KG1 (cell line): ENCODE data around the gene ZNF780A.
"Not testable (repeated sequence)": the region's sequence is repeated elsewhere in the genome, so short reads cannot be mapped to it uniquely, and the experiment has no call there.

Experiments used
- DNase-seq: peaks from one replicate; lab custom pipeline; 2025; lab: John Stamatoyannopoulos, UW

Gene ZNF780A

DNA sequence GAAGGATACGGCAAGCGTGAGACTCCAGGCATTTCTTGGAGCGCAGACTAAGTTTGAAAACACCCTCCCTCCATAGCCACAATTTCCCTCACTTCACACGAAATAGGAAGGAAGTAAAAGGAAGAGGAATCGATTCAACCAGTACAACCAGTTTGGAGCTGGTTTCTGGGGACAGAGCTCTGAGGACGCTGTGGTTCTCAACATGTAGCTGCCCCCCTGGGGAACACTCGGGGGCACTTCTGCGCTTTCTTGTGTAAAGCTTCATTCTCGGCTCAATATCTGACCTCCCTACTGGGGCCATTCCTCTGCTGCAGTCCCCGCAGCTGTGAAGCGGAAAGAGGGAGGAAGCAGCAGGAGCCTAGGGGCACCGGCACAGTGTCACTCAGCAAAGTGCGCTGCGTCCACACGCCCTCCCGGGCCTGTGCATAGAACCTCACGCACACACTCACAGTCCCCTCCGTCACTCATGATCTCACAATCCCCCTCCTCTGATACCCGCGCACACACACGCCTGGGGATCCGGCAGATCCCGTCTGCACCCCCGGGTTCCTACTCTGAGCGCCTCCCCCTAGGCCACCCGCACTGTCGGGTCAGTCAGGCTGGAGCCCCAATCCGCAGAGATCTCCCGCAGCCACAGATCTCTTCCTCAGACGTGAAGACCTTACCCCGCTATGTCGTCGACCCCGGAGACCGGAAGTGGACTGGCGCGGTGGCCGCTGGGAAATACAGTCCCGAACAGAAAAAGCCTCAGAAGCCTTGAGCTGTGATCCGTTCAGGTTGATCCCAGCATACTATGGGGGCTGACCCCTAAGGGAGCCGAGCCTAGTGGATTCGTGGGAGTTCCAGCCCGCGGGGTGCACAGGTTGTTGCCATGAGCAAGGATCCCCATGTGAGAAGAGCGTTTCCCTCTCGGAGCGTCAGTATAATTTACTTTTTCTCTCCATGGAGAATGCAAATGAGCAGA lies at the start of gene ZNF780A:
Gene ZNF780A (minus strand): TSS at position 703 of the 964 bp plus-strand sequence. CDS start 6,190 bp downstream, outside the sequence.
- DNase-seq, result peak; percentile 62

DNA sequence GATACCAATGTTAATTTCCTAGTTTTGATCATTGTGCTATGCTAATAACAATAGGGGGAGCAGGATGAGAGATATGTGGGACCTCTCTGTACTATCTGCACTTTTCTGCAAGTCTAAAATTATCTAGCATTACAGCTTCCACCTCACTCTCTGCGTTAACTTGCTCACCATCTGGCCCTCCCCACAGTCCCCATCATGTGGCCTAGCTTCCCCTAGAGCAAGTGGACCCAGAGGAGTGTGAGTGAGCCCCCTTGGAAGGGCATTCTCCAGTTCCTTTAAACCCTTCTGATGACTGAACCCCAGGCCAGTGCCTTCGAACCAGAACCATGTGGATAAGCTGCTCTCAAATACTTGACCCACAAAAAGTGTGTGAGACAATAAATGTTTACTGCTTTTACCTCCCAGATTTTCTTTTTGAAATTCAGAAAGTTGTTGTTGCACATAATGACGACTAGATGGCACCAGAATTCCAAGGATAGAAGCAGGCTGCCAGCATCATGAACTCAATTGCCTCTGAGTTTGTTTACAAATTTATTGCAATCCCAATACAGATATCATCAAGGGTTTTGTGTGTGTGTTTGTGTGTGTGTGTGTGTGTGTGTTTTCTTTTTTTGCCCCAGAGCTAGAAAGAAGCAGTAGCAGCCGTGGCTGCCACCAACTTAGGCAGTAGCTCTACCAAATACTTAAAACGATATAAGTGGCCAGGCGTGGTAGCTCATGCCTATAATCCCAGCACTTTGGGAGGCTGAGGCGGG lies 49.0 kb upstream of the ZNF780A start:
- DNase-seq, result peak; percentile 9

DNA sequence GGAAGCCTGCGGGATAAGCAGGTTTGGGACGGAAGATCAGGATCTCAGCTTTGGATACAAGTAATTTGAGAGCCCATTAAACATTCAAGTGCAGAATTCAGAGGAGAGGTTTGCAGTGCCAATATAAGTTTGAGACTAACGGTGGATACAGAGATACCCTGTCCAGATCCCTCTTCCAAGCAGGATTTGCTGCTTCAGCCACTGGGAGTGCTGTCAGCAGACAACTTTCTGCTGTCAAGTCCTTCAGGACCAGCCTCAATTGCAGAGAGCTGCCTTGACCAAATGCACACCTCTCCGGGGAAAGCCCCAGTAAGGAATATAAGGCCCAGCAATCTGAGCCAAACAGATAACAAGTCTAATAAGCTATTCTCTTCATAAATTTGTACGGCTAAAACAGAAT lies 46.1 kb upstream of the ZNF780A start:
- DNase-seq, result no peak

DNA sequence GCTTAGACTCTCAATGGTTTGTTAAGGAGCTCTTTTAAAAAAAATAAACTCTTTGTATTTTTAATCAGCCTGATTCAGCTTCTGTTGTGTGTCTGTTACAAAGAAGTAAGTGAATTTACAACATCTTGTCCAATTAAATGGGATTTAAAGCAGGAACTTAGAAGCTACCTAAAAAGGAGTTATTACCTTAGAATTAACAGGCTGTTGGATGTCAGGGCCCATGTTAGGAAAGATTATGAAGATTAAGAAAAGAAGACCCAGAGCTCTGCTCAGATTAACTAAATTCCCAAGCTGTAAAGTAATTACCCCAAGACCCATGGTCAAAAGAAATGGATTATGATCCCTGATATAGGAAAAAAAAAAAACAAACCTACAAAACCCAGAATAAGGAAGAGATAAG lies 44.1 kb upstream of the ZNF780A start:
- DNase-seq, result no peak

DNA sequence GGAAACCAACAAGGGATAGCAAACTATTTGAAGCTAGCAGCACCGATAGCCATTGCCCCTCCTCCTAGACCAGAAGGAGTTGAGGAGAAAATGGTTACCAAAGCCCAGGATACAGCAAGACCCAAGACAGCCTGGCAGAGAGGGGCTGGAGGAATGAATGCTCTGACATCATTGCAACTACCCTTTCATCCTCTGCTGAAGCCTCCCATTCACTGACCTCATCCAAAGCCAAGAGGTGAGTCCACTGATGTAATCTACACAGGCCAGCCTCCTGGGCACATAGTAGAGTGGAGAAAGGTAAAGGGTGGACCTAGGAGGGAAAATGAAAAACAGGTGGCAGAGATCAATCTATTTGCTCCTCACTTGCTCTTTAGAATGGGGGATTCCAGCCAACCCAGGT lies 42.7 kb upstream of the ZNF780A start:
- no peak for DNase-seq

DNA sequence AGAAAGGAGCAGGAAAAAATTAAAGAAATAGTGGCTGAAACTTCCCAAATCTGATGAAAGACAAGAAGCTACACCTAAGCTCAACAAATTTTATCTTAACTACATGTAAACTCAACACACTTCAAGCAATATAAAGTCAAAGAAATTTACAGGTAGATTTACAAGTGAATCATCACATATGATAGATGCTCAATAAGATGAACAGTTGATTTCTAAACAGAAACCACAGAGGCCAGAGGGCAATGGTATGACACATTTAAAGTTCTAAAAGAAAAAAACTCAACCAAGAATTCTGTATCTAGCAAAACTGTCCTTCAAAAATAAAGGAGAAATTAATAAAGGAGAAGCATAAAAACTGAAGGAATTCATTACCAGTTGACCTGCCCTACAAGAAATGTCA lies 39.3 kb upstream of the ZNF780A start:
- no peak for DNase-seq

DNA sequence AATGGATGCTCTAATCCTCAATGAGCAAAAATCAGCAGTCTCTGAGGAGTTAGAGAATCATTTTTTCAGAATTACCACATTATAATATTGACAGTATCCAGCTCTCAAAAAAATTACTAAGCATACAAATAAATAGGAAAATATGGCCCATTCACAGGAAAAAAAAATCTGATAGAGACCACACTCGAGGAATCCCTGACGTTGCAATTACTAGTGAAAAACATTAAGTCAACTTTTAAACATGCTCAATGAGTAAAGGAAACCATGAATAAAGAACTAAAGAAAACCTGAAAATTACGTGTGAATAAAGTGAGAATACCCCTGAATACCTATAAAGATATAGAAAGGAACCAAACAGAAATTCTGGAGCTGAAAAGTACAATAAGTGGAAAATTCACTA lies 38.7 kb upstream of the ZNF780A start:
- DNase-seq, result no peak

DNA sequence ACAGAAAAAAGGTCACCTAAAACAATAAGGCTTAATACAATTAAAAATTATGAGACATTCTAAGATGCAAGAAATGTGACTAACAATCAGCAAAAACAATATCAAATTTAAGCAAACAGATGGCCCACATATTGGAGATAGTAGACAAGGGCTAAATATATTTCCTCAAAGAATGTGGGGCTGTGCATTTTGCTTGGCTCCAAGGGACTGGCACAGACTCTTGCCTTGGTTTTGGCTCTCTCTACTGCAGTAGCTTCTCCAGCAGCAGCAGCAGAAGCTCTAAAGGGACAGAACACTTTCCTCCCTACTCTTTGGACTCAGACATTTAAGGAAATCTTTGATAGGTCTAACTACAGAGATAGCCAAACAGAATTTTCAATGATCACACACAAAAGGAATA lies 38.2 kb upstream of the ZNF780A start:
- no peak for DNase-seq

DNA sequence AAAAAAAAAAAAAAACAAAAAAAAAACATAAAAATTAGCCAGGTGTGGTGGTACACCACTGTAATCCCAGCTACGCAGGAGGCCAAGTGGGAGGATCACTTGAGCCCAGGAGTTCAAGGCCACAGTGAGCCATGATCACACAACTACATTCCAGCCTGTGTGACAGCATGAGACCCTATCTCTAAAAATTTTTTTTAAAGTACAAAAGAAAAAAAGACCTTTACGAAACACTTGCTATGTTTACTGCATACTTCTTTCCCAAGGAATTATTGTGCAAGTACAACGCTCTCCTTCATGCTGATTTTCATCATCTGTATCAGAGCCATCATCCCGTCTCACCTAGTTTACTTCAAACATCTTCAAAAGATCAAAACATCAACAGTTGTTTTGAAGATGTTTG lies 28.6 kb upstream of the ZNF780A start:
- DNase-seq, result no peak

DNA sequence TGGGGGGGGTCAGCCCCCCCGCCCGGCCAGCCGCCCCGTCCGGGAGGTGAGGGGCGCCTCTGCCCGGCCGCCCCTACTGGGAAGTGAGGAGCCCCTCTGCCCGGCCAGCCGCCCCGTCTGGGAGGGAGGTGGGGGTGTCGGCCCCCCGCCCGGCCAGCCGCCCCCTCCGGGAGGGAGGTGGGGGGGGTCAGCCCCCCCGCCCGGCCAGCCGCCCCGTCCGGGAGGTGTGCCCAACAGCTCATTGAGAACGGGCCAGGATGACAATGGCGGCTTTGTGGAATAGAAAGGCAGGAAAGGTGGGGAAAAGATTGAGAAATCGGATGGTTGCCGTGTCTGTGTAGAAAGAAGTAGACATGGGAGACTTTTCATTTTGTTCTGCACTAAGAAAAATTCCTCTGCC lies 27.9 kb upstream of the ZNF780A start:
- not testable (repeated sequence) for DNase-seq

DNA sequence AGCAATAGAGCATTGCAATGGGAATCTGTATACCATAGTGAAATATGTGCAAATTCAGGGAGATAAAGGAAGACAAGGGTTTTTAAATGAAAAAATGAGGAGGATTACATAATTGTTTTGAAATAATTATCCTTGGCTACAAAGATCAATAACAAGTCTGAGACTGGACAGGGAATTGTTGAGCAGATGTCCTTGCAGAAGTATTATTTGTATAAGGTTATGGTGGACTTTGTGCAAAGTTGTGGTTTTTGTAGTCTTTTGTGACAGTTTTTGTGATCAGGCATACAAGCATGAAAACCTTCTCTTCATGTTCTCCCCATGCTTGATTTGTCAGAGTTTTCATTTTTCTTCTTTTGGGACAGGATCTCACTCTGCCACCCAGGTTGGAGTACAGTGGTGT lies 25.3 kb upstream of the ZNF780A start:
- DNase-seq, result no peak

DNA sequence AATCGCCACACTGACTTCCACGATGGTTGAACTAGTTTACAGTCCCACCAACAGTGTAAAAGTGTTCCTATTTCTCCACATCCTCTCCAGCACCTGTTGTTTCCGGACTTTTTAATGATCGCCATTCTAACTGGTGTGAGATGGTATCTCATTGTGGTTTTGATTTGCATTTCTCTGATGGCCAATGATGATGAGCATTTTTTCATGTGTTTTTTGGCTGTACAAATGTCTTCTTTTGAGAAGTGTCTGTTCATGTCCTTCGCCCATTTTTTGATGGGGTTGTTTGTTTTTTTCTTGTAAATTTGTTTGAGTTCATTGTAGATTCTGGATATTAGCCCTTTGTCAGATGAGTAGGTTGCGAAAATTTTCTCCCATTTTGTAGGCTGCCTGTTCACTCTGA lies 23.4 kb upstream of the ZNF780A start:
- not testable (repeated sequence) for DNase-seq

DNA sequence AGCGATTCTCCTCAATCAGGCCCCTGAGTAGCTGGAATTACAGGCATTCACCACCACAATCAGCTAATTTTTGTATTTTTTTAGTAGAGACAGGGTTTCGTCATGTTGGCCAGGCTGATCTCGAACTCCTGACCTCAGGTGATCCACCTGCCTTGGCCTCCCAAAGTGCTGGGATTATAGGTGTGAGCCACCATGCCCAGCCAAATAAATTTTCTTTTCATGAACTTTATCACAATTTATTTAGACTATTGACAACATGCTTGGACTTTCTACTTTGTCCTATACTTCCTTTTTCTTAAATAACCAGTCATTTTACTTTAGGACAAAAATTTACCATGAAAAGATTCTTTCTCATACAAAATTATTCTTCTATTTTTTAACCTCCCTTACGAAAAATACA lies 21.5 kb upstream of the ZNF780A start:
- DNase-seq, result not testable (repeated sequence)

DNA sequence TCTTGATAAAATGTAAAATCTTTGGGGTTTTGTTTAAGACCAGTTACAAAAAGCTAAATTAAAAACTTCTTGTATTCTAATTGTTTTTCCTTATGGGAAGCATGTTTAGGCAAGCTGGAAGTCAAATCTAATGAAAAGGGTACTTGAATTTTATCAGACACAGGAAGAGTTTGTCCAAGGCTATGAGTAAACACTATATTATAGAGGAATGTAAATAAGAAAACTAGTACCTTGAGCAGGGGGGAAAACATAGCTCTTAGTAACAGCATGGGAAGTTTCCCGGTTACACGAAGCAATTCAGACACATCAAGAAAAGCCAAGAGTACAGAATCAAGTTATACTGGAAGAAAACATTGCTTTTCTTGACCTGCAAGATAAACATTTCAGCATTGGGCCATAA lies 19.8 kb upstream of the ZNF780A start:
- DNase-seq, result no peak

DNA sequence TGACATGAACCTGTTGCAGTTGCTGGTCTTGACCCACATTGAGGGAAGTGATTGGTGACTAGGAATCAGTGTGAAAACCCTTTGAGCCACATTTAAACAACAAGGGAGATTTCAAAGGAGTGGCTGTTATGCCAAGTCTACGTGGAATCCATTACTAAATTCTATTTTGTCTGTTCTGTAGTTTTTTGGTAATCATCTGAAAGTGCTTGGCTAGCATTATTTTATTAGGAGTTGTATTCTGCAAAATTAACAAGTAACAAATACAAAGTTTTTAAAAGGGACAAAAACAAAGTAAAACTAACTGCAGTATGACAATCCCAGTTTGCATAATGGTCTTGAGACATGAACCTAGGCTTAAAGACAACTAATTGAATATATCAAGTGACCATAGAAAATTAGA lies 14.0 kb upstream of the ZNF780A start:
- no peak for DNase-seq

DNA sequence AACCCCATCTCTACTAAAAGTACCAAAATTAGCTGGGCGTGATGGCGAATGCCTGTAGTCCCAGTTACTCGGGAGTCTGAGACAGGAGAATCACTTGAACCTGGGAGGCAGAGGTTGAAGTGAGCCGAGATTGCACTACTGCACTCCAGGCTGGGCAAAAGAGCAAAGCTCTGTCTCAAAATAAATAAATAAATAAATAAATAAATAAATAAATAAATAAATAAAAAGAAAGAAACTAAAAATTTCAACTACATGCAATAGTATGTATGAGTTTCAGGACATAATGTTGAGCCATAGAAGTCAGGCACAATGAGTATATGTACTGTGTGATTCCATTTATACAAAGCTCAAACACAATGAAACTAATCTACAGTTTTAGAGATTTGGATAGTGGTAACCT lies 12.9 kb upstream of the ZNF780A start:
- DNase-seq, result no peak

DNA sequence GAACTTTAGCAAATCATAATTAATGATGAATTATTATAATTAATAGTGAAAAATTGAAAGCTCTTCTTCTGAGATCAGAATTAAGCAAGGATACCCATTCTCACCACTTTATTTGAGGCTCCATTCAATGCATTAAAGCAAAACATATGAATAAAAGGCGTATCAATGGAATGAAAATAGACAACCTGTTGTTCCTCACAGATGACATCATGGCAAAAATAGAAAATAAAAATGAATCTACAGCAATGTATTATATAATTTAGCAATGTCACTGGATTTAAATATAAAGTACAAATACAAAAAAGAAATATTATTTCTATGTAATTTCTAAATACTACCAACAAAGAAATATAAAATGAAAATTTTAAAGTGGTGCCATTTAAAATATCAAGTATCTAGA lies 11.1 kb upstream of the ZNF780A start:
- DNase-seq, result no peak

DNA sequence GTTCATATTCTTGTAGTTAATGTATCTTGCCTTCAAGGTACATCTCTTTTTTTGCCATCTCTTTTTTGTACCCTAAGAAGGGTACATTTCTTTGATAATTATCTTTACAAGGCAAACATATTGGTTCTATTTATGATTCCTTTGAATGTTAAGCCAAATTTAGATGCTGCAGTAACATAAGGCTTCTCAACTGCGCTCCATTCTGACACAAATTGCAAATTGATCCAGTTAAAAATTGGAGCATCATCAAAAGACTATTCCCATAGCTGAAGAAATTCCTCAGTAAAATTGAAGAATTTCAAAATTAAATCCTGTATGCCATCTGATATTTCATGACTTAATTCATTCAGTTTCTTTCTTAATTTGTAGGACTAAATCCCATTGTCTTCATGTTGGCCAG lies 2.7 kb upstream of the ZNF780A start:
- DNase-seq, result no peak

DNA sequence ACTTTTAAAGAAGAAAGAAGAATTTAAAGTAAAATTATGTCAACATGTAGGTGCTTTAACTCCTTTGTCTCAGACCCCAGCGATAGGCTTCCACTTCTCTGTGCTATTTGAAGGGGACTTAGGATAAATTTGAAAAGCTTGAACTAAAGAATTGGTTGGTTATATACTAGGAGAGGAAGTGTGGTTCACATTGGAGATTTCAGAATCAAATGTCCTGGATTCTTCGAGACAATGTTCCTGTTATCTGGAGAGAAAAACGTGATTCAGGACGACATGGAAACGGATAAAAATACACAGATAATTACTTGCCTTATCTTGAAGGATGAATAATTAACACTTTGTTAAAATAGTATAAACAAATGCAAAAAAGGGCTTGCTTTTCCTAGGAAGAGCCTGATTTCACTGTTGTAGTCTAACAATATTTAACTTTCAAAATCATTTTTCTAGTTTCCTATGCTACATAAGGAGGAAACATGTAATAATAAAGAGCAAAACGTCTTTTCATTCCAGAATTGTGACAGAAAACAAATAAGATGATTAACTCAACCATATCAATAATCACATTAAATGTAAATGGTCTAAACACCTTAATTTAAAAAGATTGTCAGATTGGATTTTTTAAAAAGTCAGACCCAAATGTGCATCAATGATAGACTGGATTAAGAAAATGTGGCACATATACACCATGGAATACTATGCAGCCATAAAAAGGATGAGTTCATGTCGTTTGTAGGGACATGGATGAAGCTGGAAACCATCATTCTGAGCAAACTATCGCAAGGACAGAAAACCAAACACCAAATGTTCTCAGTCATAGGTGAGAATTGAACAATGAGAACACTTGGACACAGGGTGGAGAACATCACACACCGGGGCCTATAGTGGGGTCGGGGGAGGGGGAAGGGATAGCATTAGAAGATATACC lies 724 bp upstream of the ZNF780A start:
- DNase-seq, result no peak

DNA sequence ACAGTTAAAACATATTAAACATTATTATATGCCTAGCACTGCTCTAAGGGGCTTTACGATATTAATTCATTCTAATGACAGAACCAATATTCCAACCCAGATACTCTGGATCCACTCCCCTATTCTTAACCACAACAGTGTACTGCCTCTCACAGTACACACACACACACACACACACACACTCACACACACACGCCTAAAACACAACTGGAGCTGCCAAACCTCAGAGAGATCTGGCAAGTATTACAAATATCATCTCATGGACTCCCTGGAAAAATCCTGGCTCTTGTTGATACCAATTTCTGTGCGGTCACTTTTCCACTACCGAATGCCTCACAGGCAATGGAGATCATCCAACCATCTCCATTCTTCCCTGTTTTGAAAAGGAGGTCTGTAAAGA lies 1.3 kb downstream of the ZNF780A start:
- no peak for DNase-seq

DNA sequence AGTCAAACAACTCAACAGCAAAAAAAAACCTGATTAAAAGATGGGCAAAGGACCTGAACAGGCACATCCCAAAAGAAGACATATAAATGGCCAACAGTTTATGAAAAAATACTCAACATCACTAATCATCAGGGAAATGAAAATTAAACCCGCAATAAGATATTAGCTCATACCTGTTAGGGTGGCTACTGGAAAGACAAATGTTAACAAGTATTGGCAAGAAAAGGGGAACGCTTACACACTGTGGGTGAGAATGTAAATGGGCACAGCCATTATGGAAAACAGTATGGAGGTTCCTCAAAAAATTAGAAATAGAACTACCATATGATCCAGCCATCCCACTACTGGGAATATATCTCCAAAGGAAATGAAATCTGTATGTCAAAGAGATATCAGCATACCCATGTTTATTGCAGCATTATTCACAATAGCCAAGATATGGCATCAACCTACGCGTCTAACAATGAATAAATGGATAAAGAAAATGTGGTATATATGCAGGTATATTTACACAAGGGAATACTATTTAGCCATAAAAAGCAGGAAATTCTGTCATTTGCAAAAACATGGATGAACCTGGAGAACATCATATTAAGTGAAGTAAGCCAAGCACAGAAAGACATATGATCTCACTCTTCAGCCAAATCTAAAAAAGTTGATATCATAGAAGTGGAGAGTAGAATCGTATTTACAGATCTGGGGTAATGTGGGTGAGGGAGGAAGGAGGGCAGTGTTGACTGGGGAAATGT lies 2.3 kb downstream of the ZNF780A start:
- no peak for DNase-seq
